ENCODE results near the gene PLCB4.

PLCB4 gene

DNA sequence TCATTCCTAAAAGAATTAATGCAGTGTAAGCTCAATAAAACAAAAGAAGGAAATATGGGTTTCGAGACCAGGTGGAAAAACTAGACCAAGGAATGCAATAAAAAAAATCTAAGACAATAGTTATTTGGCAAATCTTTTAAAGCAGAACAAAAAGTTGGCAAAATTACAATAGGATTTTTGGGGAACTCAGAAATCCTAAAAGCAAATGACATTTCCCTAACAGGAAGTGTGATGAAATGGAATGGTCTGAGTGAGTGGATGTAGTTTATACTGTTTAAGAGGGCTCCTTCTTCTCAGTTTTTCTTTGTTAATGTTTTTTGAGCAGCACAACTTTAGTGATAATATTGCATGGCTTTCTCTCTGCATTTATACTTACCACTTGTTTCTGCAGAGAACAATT, 190.0 kb downstream of the PLCB4 start:
- H3K36me3 ChIP-seq (ENCODE audit: insufficient read depth, low read length), result no peaks in the 10 kb centered on the region
- H3K4me3 ChIP-seq (ENCODE audit: low read depth in 1 of 2, low read length in 2 of 2), result no peak overlapping the region
- H3K4me1 ChIP-seq (ENCODE audit: insufficient read depth, low read length), result peaks cover 10% of the 10 kb centered on the region
- no peak overlapping the region for H3K9ac ChIP-seq (ENCODE audit: low read length)
- H3K27ac ChIP-seq (ENCODE audit: low read depth, low read length), result no peak overlapping the region
- H3K9me3 ChIP-seq (ENCODE audit: low read length), result no peaks in the 10 kb centered on the region
- H3K27me3 ChIP-seq (ENCODE audit: control insufficient read depth in 1 of 2, insufficient read depth in 2 of 2, low read length in 2 of 2), result no peaks in the 10 kb centered on the region

DNA sequence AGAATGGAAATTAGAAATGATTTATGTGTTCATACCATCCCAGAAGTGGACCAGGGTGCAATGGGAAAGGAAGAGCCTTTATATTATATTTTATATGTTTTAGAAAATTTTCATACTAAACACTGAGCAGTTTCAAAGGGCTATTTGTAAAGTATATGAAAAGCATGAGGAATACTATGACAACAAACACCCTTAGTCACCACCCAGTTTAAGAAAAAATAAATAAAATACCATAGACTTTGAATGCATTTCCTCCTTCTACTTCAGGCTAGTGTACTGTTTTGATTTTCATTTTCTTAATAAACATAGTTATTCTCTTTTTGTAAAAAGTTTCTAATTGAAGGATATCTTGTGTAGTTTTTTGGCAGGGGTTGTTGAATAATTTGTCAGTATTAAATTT, 191.1 kb downstream of the PLCB4 start:
- Histone ChIP-seq H3K4me3 (ENCODE audit: low read depth in 1 of 2, low read length in 2 of 2) (no peak overlapping the region), H3K9me3 (ENCODE audit: low read length) (no peaks in the 10 kb centered on the region), H3K9ac (ENCODE audit: low read length) (no peak overlapping the region), H3K27me3 (ENCODE audit: control insufficient read depth in 1 of 2, insufficient read depth in 2 of 2, low read length in 2 of 2) (no peaks in the 10 kb centered on the region), H3K4me1 (ENCODE audit: insufficient read depth, low read length) (peaks cover 10% of the 10 kb centered on the region), H3K36me3 (ENCODE audit: insufficient read depth, low read length) (no peaks in the 10 kb centered on the region), H3K27ac (ENCODE audit: low read depth, low read length) (no peak overlapping the region)

DNA sequence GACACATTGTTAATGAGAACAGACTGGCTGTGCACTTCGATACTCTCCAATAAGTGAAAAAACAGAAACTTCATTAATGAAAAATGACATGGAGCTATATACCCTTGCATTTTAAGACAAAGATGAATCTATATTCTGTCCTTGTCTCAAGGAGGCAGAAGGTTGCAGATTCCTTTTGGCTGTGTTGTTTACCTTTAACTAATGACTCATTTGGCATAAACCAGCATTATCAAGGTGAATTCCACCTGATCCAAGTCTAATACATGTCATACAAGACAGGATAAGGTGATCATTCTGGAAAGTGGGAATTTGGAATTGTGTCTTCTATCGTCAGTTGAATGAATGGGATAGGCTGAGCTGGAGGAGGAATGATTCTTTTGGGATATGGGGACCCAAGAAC, 192.9 kb downstream of the PLCB4 start:
- H3K36me3 ChIP-seq (ENCODE audit: insufficient read depth, low read length), result no peaks in the 10 kb centered on the region
- no peak overlapping the region for H3K27ac ChIP-seq (ENCODE audit: low read depth, low read length)
- H3K4me1 ChIP-seq (ENCODE audit: insufficient read depth, low read length), result peaks cover 10% of the 10 kb centered on the region
- no peak overlapping the region for H3K9ac ChIP-seq (ENCODE audit: low read length)
- no peak overlapping the region for H3K4me3 ChIP-seq (ENCODE audit: low read depth in 1 of 2, low read length in 2 of 2)
- no peaks in the 10 kb centered on the region for H3K27me3 ChIP-seq (ENCODE audit: control insufficient read depth in 1 of 2, insufficient read depth in 2 of 2, low read length in 2 of 2)
- H3K9me3 ChIP-seq (ENCODE audit: low read length), result no peaks in the 10 kb centered on the region

DNA sequence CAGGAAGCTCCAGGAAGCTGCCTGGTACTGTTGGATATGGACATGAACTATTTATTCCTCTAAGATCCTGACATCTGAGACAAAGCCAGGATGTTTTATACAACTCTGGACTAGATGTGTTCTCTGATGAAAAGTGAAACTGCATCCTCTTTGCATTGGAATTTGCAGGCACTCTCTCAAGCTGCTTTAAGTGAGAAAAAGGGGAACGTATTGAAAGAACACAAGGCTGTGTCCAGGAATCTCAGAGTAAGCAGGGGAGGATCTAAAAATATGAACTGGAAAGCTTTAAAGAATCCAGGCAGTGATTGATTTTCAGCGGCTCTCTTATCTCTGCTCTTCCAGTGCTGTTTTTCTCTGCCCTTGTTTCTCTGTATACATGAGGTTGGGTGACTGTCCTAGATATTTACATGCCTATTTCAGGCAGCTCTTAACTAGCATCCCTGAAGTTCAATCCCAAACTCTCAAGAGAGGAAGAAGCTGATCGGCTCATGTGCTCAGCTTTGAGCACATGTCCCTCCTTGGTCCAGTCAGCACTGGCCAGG, 193.8 kb downstream of the PLCB4 start:
- peak overlapping the region in 1 of 2 donors; percentile 22 for H3K4me3 ChIP-seq (ENCODE audit: low read depth in 1 of 2, low read length in 2 of 2)
- no peaks in the 10 kb centered on the region for H3K9me3 ChIP-seq (ENCODE audit: low read length)
- H3K36me3 ChIP-seq (ENCODE audit: insufficient read depth, low read length), result no peaks in the 10 kb centered on the region
- H3K27me3 ChIP-seq (ENCODE audit: control insufficient read depth in 1 of 2, insufficient read depth in 2 of 2, low read length in 2 of 2), result no peaks in the 10 kb centered on the region
- no peak overlapping the region for H3K27ac ChIP-seq (ENCODE audit: low read depth, low read length)
- no peak overlapping the region for H3K9ac ChIP-seq (ENCODE audit: low read length)
- H3K4me1 ChIP-seq (ENCODE audit: insufficient read depth, low read length), result peaks cover 10% of the 10 kb centered on the region

DNA sequence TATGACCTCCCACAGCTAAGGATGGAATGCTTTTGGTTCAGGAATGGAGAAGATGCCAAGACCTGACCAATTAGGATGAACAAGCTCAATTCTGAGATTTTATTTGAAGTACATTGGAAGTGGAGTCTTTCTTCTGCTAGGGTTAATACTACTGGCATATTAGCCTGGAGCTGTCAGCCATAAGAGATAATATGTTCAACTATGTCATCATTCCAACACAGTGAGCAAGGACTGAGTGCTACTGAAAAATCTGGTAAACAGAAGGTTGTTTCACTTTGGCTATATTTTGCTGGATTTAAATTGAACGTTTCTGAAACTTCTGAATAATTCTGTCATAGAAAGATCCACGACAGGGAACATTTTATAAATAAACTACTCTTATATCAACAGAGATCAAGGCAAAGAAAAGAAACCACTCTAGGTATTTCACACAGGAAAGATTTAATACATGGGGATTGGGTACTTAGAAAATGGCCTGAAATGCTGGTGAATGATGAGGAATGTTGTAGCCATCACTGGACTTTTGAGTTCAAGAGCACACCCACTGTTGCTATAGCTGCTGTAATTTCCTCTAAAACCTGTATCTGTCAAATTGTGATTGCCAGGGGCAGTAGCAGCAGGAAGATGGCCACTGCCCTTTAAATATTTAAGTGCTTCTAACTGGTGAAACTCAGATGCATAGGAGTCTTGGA, 200.5 kb downstream of the PLCB4 start:
- Histone ChIP-seq H3K9ac (ENCODE audit: low read length) (no peak overlapping the region), H3K27ac (ENCODE audit: low read depth, low read length) (no peak overlapping the region), H3K9me3 (ENCODE audit: low read length) (no peaks in the 10 kb centered on the region), H3K27me3 (ENCODE audit: control insufficient read depth in 1 of 2, insufficient read depth in 2 of 2, low read length in 2 of 2) (no peaks in the 10 kb centered on the region), H3K4me1 (ENCODE audit: insufficient read depth, low read length) (peaks cover 8% of the 10 kb centered on the region), H3K36me3 (ENCODE audit: insufficient read depth, low read length) (no peaks in the 10 kb centered on the region), H3K4me3 (ENCODE audit: low read depth in 1 of 2, low read length in 2 of 2) (no peak overlapping the region)

DNA sequence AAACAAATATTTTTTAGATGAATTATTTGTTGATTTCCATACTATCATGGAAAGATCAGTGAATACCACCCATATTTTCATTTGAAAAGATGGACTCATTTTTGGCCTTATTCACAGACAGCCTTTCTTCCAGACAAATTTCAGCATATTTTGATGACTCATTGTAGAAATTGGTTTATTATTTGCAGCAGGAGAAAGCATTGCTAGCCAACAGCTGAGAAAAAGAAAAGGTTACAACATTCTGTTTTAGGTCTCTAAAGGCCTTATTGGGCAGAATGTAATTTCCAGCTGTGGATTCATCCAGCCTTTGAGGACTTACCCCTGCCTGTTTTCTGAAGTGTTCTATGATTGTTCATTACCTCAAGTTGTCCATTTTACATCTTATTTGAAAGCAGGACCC, 201.9 kb downstream of the PLCB4 start:
- H3K4me3 ChIP-seq (ENCODE audit: low read depth in 1 of 2, low read length in 2 of 2), result no peak overlapping the region
- H3K27ac ChIP-seq (ENCODE audit: low read depth, low read length), result no peak overlapping the region
- no peak overlapping the region for H3K9ac ChIP-seq (ENCODE audit: low read length)
- peaks cover 8% of the 10 kb centered on the region for H3K4me1 ChIP-seq (ENCODE audit: insufficient read depth, low read length)
- H3K36me3 ChIP-seq (ENCODE audit: insufficient read depth, low read length), result no peaks in the 10 kb centered on the region
- no peaks in the 10 kb centered on the region for H3K9me3 ChIP-seq (ENCODE audit: low read length)
- no peaks in the 10 kb centered on the region for H3K27me3 ChIP-seq (ENCODE audit: control insufficient read depth in 1 of 2, insufficient read depth in 2 of 2, low read length in 2 of 2)

DNA sequence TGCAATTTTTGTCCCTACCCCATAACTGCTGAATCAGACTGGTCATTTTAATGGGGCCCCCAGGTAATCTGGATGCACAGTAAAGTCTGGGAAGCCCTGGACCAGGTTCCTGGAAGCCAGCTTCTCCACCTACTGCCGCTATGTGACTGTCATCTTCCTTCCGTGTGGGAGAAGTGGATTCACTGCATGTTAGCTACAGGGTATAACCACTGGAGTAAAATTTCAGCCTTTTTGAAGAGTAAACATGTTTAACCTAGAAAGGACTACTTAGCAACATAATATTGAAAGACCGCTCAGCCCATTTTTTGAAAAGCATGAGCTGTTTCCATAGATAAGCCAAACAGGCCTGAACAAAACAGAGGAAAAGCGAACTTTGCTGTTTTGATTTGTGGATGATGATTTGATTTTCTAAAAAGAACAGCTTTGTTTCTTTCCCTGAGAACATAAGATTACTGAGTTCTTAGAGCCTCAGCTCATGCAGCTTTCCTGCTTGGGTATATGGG, 208.1 kb downstream of the PLCB4 start:
- no peak overlapping the region for H3K9ac ChIP-seq (ENCODE audit: low read length)
- no peaks in the 10 kb centered on the region for H3K36me3 ChIP-seq (ENCODE audit: insufficient read depth, low read length)
- H3K4me1 ChIP-seq (ENCODE audit: insufficient read depth, low read length), result peaks cover 20% of the 10 kb centered on the region
- H3K27ac ChIP-seq (ENCODE audit: low read depth, low read length), result peak overlapping the region; percentile 7
- H3K4me3 ChIP-seq (ENCODE audit: low read depth in 1 of 2, low read length in 2 of 2), result no peak overlapping the region
- no peaks in the 10 kb centered on the region for H3K9me3 ChIP-seq (ENCODE audit: low read length)
- H3K27me3 ChIP-seq (ENCODE audit: control insufficient read depth in 1 of 2, insufficient read depth in 2 of 2, low read length in 2 of 2), result no peaks in the 10 kb centered on the region

DNA sequence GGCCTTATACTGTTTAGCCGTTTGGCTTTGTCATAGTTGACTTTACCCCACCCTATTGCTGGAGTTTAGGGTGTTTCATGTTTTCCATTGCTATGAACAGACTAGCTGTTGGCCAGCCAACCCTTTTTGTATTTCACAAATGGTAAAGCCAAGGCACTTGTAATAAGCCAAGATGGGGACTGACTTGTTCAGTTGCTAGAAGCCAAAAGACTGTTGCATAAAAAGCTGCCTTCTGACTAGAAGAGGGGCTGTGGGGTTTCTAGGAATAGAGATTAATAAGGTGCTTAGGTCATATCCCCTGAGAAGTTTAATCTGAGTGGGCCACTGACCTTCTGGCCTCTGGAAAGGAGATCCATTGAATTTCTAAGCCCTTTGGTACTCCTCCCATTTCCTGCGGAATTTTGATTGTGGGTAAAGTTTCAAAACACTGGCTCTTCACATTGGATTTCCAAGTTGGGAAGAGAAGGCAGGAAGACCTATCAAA, 211.1 kb downstream of the PLCB4 start:
- Histone ChIP-seq H3K27me3 (ENCODE audit: control insufficient read depth in 1 of 2, insufficient read depth in 2 of 2, low read length in 2 of 2) (no peaks in the 10 kb centered on the region), H3K27ac (ENCODE audit: low read depth, low read length) (no peak overlapping the region), H3K4me3 (ENCODE audit: low read depth in 1 of 2, low read length in 2 of 2) (no peak overlapping the region), H3K9me3 (ENCODE audit: low read length) (no peaks in the 10 kb centered on the region), H3K36me3 (ENCODE audit: insufficient read depth, low read length) (no peaks in the 10 kb centered on the region), H3K9ac (ENCODE audit: low read length) (no peak overlapping the region), H3K4me1 (ENCODE audit: insufficient read depth, low read length) (peaks cover 30% of the 10 kb centered on the region)

DNA sequence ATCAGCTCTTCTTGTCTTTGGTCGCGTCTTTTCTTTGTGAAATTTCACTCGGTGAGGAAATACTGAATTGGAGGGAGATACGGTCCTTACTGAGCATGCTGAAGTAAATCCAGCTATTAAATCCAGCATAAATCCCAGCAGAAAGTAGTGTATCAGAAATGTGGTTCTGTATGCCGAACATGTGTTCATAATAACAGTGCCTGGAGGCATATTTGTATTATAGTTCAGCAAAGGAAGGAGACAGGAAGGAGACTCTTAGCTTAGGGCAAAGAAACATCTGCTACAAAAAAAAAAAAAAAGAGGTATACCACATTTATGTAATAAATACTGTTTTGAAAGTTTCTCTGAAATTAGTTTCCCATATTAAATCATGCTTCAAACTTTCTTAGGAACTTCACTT, 211.8 kb downstream of the PLCB4 start:
- Histone ChIP-seq H3K4me3 (ENCODE audit: low read depth in 1 of 2, low read length in 2 of 2) (no peak overlapping the region), H3K4me1 (ENCODE audit: insufficient read depth, low read length) (peaks cover 30% of the 10 kb centered on the region), H3K36me3 (ENCODE audit: insufficient read depth, low read length) (no peaks in the 10 kb centered on the region), H3K27ac (ENCODE audit: low read depth, low read length) (no peak overlapping the region), H3K9me3 (ENCODE audit: low read length) (no peaks in the 10 kb centered on the region), H3K27me3 (ENCODE audit: control insufficient read depth in 1 of 2, insufficient read depth in 2 of 2, low read length in 2 of 2) (no peaks in the 10 kb centered on the region), H3K9ac (ENCODE audit: low read length) (no peak overlapping the region)

DNA sequence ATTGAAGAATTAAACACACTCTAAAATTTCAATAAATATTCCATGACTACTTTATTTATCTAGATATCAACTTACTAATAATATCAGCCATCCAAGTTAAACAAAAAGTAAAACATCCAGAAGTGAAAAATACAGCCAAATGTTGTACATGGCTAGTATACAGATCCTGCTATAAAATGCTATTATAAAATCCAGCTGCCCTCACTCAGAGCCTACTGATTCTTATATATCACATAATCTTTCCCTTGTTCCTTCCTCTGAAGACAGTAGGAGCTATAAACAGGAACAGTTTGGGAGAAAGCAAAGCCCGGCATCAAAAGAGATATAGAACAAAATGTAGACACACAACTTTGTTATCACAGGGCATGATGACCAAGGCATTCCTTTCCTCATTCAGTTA, 212.9 kb downstream of the PLCB4 start:
- H3K27ac ChIP-seq (ENCODE audit: low read depth, low read length), result no peak overlapping the region
- H3K36me3 ChIP-seq (ENCODE audit: insufficient read depth, low read length), result no peaks in the 10 kb centered on the region
- no peaks in the 10 kb centered on the region for H3K9me3 ChIP-seq (ENCODE audit: low read length)
- H3K27me3 ChIP-seq (ENCODE audit: control insufficient read depth in 1 of 2, insufficient read depth in 2 of 2, low read length in 2 of 2), result no peaks in the 10 kb centered on the region
- peaks cover 30% of the 10 kb centered on the region for H3K4me1 ChIP-seq (ENCODE audit: insufficient read depth, low read length)
- H3K4me3 ChIP-seq (ENCODE audit: low read depth in 1 of 2, low read length in 2 of 2), result no peak overlapping the region
- no peak overlapping the region for H3K9ac ChIP-seq (ENCODE audit: low read length)

DNA sequence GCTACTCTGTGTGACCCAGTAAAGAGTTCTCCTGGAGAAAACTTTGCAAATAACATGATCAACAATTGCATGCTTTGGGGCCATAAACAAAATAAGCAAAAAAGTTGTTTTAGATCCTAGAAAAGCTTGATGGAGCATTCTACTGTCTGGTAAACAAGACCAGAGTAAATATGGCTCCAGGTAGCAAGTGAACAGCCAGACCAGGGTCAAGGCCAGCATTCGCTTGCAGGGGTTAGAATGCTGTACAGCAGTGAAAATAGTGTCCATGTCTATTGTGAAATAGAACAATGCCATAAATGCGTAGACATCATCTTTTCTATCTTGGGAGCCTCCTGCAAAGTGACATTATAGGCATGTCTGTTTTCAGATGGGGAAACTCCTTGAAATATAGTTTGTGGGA, 216.7 kb downstream of the PLCB4 start:
- Histone ChIP-seq H3K4me3 (ENCODE audit: low read depth in 1 of 2, low read length in 2 of 2) (no peak overlapping the region), H3K4me1 (ENCODE audit: insufficient read depth, low read length) (peaks cover 19% of the 10 kb centered on the region), H3K9ac (ENCODE audit: low read length) (no peak overlapping the region), H3K27ac (ENCODE audit: low read depth, low read length) (no peak overlapping the region), H3K9me3 (ENCODE audit: low read length) (no peaks in the 10 kb centered on the region), H3K36me3 (ENCODE audit: insufficient read depth, low read length) (no peaks in the 10 kb centered on the region), H3K27me3 (ENCODE audit: control insufficient read depth in 1 of 2, insufficient read depth in 2 of 2, low read length in 2 of 2) (no peaks in the 10 kb centered on the region)
